ENCODE data around the gene DSCAM.

Gene DSCAM

GRCh38 chr21:40162075-40162474, 684.9 kb downstream of the DSCAM start:
- Histone ChIP-seq H3K36me3 (ENCODE audit: control insufficient read depth, insufficient read depth, low read length) (no peaks in the 10 kb centered on the region), H3K4me3 (ENCODE audit: insufficient read depth, low read depth, low read length, poor library complexity, severe bottlenecking) (no peak overlapping the region), H3K9me3 (ENCODE audit: control insufficient read depth, low read length) (no peaks in the 10 kb centered on the region), H3K27me3 (replicated peaks; ENCODE audit: control insufficient read depth, insufficient read depth, low read length, poor library complexity, severe bottlenecking) (no peaks in the 10 kb centered on the region), H3K4me1 (ENCODE audit: control insufficient read depth, insufficient read depth, low read length, poor library complexity, severe bottlenecking) (no peaks in the 10 kb centered on the region), H3K27ac (ENCODE audit: insufficient read depth, low read length, poor library complexity, severe bottlenecking) (no peak overlapping the region)
- DNase-seq: no peak

GRCh38 chr21:40160911-40161310, 686.0 kb downstream of the DSCAM start:
- Histone ChIP-seq H3K27me3 (replicated peaks; ENCODE audit: control insufficient read depth, insufficient read depth, low read length, poor library complexity, severe bottlenecking) (no peaks in the 10 kb centered on the region), H3K4me3 (ENCODE audit: insufficient read depth, low read depth, low read length, poor library complexity, severe bottlenecking) (no peak overlapping the region), H3K36me3 (ENCODE audit: control insufficient read depth, insufficient read depth, low read length) (no peaks in the 10 kb centered on the region), H3K4me1 (ENCODE audit: control insufficient read depth, insufficient read depth, low read length, poor library complexity, severe bottlenecking) (no peaks in the 10 kb centered on the region), H3K27ac (ENCODE audit: insufficient read depth, low read length, poor library complexity, severe bottlenecking) (no peak overlapping the region), H3K9me3 (ENCODE audit: control insufficient read depth, low read length) (no peaks in the 10 kb centered on the region)
- DNase-seq: no peak

GRCh38 chr21:40158366-40158765, 688.6 kb downstream of the DSCAM start:
- Histone ChIP-seq H3K4me1 (ENCODE audit: control insufficient read depth, insufficient read depth, low read length, poor library complexity, severe bottlenecking) (no peaks in the 10 kb centered on the region), H3K4me3 (ENCODE audit: insufficient read depth, low read depth, low read length, poor library complexity, severe bottlenecking) (no peak overlapping the region), H3K27me3 (replicated peaks; ENCODE audit: control insufficient read depth, insufficient read depth, low read length, poor library complexity, severe bottlenecking) (no peaks in the 10 kb centered on the region), H3K27ac (ENCODE audit: insufficient read depth, low read length, poor library complexity, severe bottlenecking) (no peak overlapping the region), H3K36me3 (ENCODE audit: control insufficient read depth, insufficient read depth, low read length) (no peaks in the 10 kb centered on the region), H3K9me3 (ENCODE audit: control insufficient read depth, low read length) (no peaks in the 10 kb centered on the region)
- DNase-seq: no peak

GRCh38 chr21:40155563-40155962, 691.4 kb downstream of the DSCAM start:
- no peaks in the 10 kb centered on the region for H3K9me3 ChIP-seq (ENCODE audit: control insufficient read depth, low read length)
- H3K27ac ChIP-seq (ENCODE audit: insufficient read depth, low read length, poor library complexity, severe bottlenecking): no peak overlapping the region
- DNase-seq: no peak
- no peak overlapping the region for H3K4me3 ChIP-seq (ENCODE audit: insufficient read depth, low read depth, low read length, poor library complexity, severe bottlenecking)
- no peaks in the 10 kb centered on the region for H3K4me1 ChIP-seq (ENCODE audit: control insufficient read depth, insufficient read depth, low read length, poor library complexity, severe bottlenecking)
- no peaks in the 10 kb centered on the region for H3K27me3 ChIP-seq (replicated peaks; ENCODE audit: control insufficient read depth, insufficient read depth, low read length, poor library complexity, severe bottlenecking)
- H3K36me3 ChIP-seq (ENCODE audit: control insufficient read depth, insufficient read depth, low read length): no peaks in the 10 kb centered on the region

- H3K9me3 ChIP-seq (ENCODE audit: control insufficient read depth, low read length): no peaks in the 10 kb centered on the region
- no peaks in the 10 kb centered on the region for H3K27me3 ChIP-seq (replicated peaks; ENCODE audit: control insufficient read depth, insufficient read depth, low read length, poor library complexity, severe bottlenecking)
- no peaks in the 10 kb centered on the region for H3K4me1 ChIP-seq (ENCODE audit: control insufficient read depth, insufficient read depth, low read length, poor library complexity, severe bottlenecking)
- H3K36me3 ChIP-seq (ENCODE audit: control insufficient read depth, insufficient read depth, low read length): no peaks in the 10 kb centered on the region
- no peak overlapping the region for H3K4me3 ChIP-seq (ENCODE audit: insufficient read depth, low read depth, low read length, poor library complexity, severe bottlenecking)
- no peak for DNase-seq
- H3K27ac ChIP-seq (ENCODE audit: insufficient read depth, low read length, poor library complexity, severe bottlenecking): no peak overlapping the region
Observed at GRCh38 chr21:40153351-40153750, 693.6 kb downstream of the DSCAM start.

- Histone ChIP-seq H3K4me3 (ENCODE audit: insufficient read depth, low read depth, low read length, poor library complexity, severe bottlenecking) (no peak overlapping the region), H3K4me1 (ENCODE audit: control insufficient read depth, insufficient read depth, low read length, poor library complexity, severe bottlenecking) (no peaks in the 10 kb centered on the region), H3K36me3 (ENCODE audit: control insufficient read depth, insufficient read depth, low read length) (no peaks in the 10 kb centered on the region), H3K27me3 (replicated peaks; ENCODE audit: control insufficient read depth, insufficient read depth, low read length, poor library complexity, severe bottlenecking) (no peaks in the 10 kb centered on the region), H3K27ac (ENCODE audit: insufficient read depth, low read length, poor library complexity, severe bottlenecking) (no peak overlapping the region), H3K9me3 (ENCODE audit: control insufficient read depth, low read length) (no peaks in the 10 kb centered on the region)
- DNase-seq: no peak
Observed at GRCh38 chr21:40152476-40152875, 694.5 kb downstream of the DSCAM start.

GRCh38 chr21:40151611-40152010, 695.3 kb downstream of the DSCAM start:
- no peaks in the 10 kb centered on the region for H3K4me1 ChIP-seq (ENCODE audit: control insufficient read depth, insufficient read depth, low read length, poor library complexity, severe bottlenecking)
- no peaks in the 10 kb centered on the region for H3K27me3 ChIP-seq (replicated peaks; ENCODE audit: control insufficient read depth, insufficient read depth, low read length, poor library complexity, severe bottlenecking)
- no peaks in the 10 kb centered on the region for H3K9me3 ChIP-seq (ENCODE audit: control insufficient read depth, low read length)
- DNase-seq: no peak
- no peak overlapping the region for H3K27ac ChIP-seq (ENCODE audit: insufficient read depth, low read length, poor library complexity, severe bottlenecking)
- H3K4me3 ChIP-seq (ENCODE audit: insufficient read depth, low read depth, low read length, poor library complexity, severe bottlenecking): no peak overlapping the region
- H3K36me3 ChIP-seq (ENCODE audit: control insufficient read depth, insufficient read depth, low read length): no peaks in the 10 kb centered on the region

GRCh38 chr21:40146216-40146837, 700.6 kb downstream of the DSCAM start:
- H3K27me3 ChIP-seq (replicated peaks; ENCODE audit: control insufficient read depth, insufficient read depth, low read length, poor library complexity, severe bottlenecking): no peaks in the 10 kb centered on the region
- no peaks in the 10 kb centered on the region for H3K4me1 ChIP-seq (ENCODE audit: control insufficient read depth, insufficient read depth, low read length, poor library complexity, severe bottlenecking)
- no peak for DNase-seq
- H3K27ac ChIP-seq (ENCODE audit: insufficient read depth, low read length, poor library complexity, severe bottlenecking): no peak overlapping the region
- no peaks in the 10 kb centered on the region for H3K9me3 ChIP-seq (ENCODE audit: control insufficient read depth, low read length)
- H3K36me3 ChIP-seq (ENCODE audit: control insufficient read depth, insufficient read depth, low read length): no peaks in the 10 kb centered on the region
- H3K4me3 ChIP-seq (ENCODE audit: insufficient read depth, low read depth, low read length, poor library complexity, severe bottlenecking): no peak overlapping the region

- H3K27ac ChIP-seq (ENCODE audit: insufficient read depth, low read length, poor library complexity, severe bottlenecking): no peak overlapping the region
- H3K27me3 ChIP-seq (replicated peaks; ENCODE audit: control insufficient read depth, insufficient read depth, low read length, poor library complexity, severe bottlenecking): no peaks in the 10 kb centered on the region
- H3K36me3 ChIP-seq (ENCODE audit: control insufficient read depth, insufficient read depth, low read length): no peaks in the 10 kb centered on the region
- DNase-seq: no peak
- H3K4me3 ChIP-seq (ENCODE audit: insufficient read depth, low read depth, low read length, poor library complexity, severe bottlenecking): no peak overlapping the region
- H3K4me1 ChIP-seq (ENCODE audit: control insufficient read depth, insufficient read depth, low read length, poor library complexity, severe bottlenecking): no peaks in the 10 kb centered on the region
- no peaks in the 10 kb centered on the region for H3K9me3 ChIP-seq (ENCODE audit: control insufficient read depth, low read length)
Observed at GRCh38 chr21:40143822-40144525, 703.0 kb downstream of the DSCAM start.

- Histone ChIP-seq H3K36me3 (ENCODE audit: control insufficient read depth, insufficient read depth, low read length) (no peaks in the 10 kb centered on the region), H3K4me3 (ENCODE audit: insufficient read depth, low read depth, low read length, poor library complexity, severe bottlenecking) (no peak overlapping the region), H3K27me3 (replicated peaks; ENCODE audit: control insufficient read depth, insufficient read depth, low read length, poor library complexity, severe bottlenecking) (no peaks in the 10 kb centered on the region), H3K9me3 (ENCODE audit: control insufficient read depth, low read length) (no peaks in the 10 kb centered on the region), H3K4me1 (ENCODE audit: control insufficient read depth, insufficient read depth, low read length, poor library complexity, severe bottlenecking) (no peaks in the 10 kb centered on the region), H3K27ac (ENCODE audit: insufficient read depth, low read length, poor library complexity, severe bottlenecking) (no peak overlapping the region)
- no peak for DNase-seq
Observed at GRCh38 chr21:40141621-40142020, 705.3 kb downstream of the DSCAM start.

Data from effector memory CD4-positive, alpha-beta T cell (primary cell).